HepG2 (cell line): ENCODE data around the gene CTNNBL1. TPM values are rescaled to one million over a fixed set of nuclear protein-coding genes. Genes with fewer than 3 reads are reported as not detected.

ENCODE experiments used
- CHD2 ChIP-seq: IDR thresholded peaks from 2 replicates; pipeline ENCODE4 v1.6.1; 2011; ENCODE audit warnings: low read depth, low read length, improper control_type of control experiment
- CREB1 ChIP-seq, 2 experiments: fragments of 450-650 bp in 1 of 2; IDR thresholded peaks; 2 replicates each; pipeline ENCODE4 v1.6.1; 2016 to 2017; ENCODE audit warnings: control low read depth in 1 of 2, mild to moderate bottlenecking in 1 of 2, missing compliant biosample characterization in 1 of 2, missing genetic modification characterization in 1 of 2
- EZH2 ChIP-seq: conservative IDR thresholded peaks from 2 replicates; pipeline ENCODE4 v1.6.1; 2012; ENCODE audit warnings: mild to moderate bottlenecking, low read depth, low read length, moderate library complexity
- FOXA1 ChIP-seq, 2 experiments: fragments of 450-650 bp in 1 of 2; sonication (generic) in 1 of 2; formaldehyde crosslinking in 1 of 2; IDR thresholded peaks; 2 replicates each; pipeline versions ENCODE4 v1.4.0 to v1.6.1; 2016 to 2020; ENCODE audit warnings: missing genetic modification reagents in 1 of 2
- GATA4 ChIP-seq: sonication (generic); IDR thresholded peaks from 2 replicates; pipeline ENCODE4 v1.6.1; 2016; ENCODE audit warnings: antibody characterized with exemption, low read depth, borderline replicate concordance
- HDAC1 ChIP-seq: sonication (generic); formaldehyde crosslinking; IDR thresholded peaks from 2 replicates; pipeline ENCODE4 v1.5.1; 2020; ENCODE audit warnings: mild to moderate bottlenecking, missing genetic modification reagents
- KDM3A ChIP-seq: IDR thresholded peaks from 2 replicates; pipeline ENCODE4 v1.6.1; 2018; ENCODE audit warnings: low read depth, missing compliant biosample characterization
- KMT2A ChIP-seq: sonication (generic); formaldehyde crosslinking; IDR thresholded peaks from 2 replicates; pipeline ENCODE4 v1.4.0; 2020; ENCODE audit warnings: missing genetic modification reagents
- MYNN ChIP-seq: sonication (generic); formaldehyde crosslinking; IDR thresholded peaks from 2 replicates; pipeline ENCODE4 v1.4.0; 2020; ENCODE audit warnings: mild to moderate bottlenecking, low read depth, missing genetic modification reagents
- PAF1 ChIP-seq: IDR thresholded peaks from 2 replicates; pipeline ENCODE4 v1.6.1; 2016; ENCODE audit warnings: missing genetic modification reagents, missing compliant biosample characterization
- YEATS2 ChIP-seq: sonication (generic); formaldehyde crosslinking; IDR thresholded peaks from 2 replicates; pipeline ENCODE4 v1.4.0; 2020; ENCODE audit warnings: missing genetic modification reagents, borderline replicate concordance
- ZFP90 ChIP-seq: sonication (generic); formaldehyde crosslinking; IDR thresholded peaks from 2 replicates; pipeline ENCODE4 v1.8.0; 2022; ENCODE audit warnings: missing genetic modification reagents, mild to moderate bottlenecking, inconsistent platforms, borderline replicate concordance
- ZNF225 ChIP-seq: sonication (generic); formaldehyde crosslinking; IDR thresholded peaks from 2 replicates; pipeline ENCODE4 v1.4.0; 2020; ENCODE audit warnings: mild to moderate bottlenecking, missing genetic modification reagents
- ZNF460 ChIP-seq: sonication (generic); formaldehyde crosslinking; IDR thresholded peaks from 2 replicates; pipeline ENCODE4 v1.5.1; 2020; ENCODE audit warnings: missing genetic modification reagents, mild to moderate bottlenecking, borderline replicate concordance
- ZNF615 ChIP-seq: sonication (generic); formaldehyde crosslinking; IDR thresholded peaks from 2 replicates; pipeline ENCODE4 v1.5.0; 2020; ENCODE audit warnings: mild to moderate bottlenecking, missing genetic modification reagents, borderline replicate concordance
- ZSCAN30 ChIP-seq: sonication (generic); formaldehyde crosslinking; IDR thresholded peaks from 2 replicates; pipeline ENCODE4 v1.5.0; 2020; ENCODE audit warnings: mild to moderate bottlenecking, missing genetic modification reagents
- polyA plus RNA-seq, 8 experiments: library from polyadenylated mRNA; depleted of rRNA in 3 of 8; stranded (reverse) in 7 of 8; unstranded in 1 of 8; fragments of >200 nt; fragmentation: Illumina TruSeq in 4 of 8; extraction: Trizol in 4 of 8; gene quantifications; 2 replicates each; pipeline versions ENCODE4 v1.2.1 to v1.2.3, GENCODE V29; 2011 to 2016; ENCODE audit warnings: low read depth in 4 of 8, missing spikeins in 1 of 8, mixed read lengths in 1 of 8; ENCODE audit not compliant: insufficient read depth in 1 of 8
- total RNA-seq, 5 experiments: library from RNA; depleted of rRNA; stranded (reverse); fragments of >200 nt; fragmentation: Illumina TruSeq; extraction: Trizol; gene quantifications; 2 replicates each; pipeline ENCODE4 v1.2.3, GENCODE V29; 2016; ENCODE audit warnings: low read depth in 1 of 5
- TF ChIP-seq, protein P1 (sequence below): sonication (generic); formaldehyde crosslinking; IDR thresholded peaks from 2 replicates; pipeline ENCODE4 v1.5.0; 2020; ENCODE audit warnings: missing genetic modification reagents
- TF ChIP-seq, protein P2 (sequence below): sonication (generic); formaldehyde crosslinking; IDR thresholded peaks from 2 replicates; pipeline ENCODE4 v1.4.0; 2020; ENCODE audit warnings: missing genetic modification reagents
- TF ChIP-seq, protein P3 (sequence below): sonication (generic); formaldehyde crosslinking; IDR thresholded peaks from 2 replicates; pipeline ENCODE4 v1.5.1; 2020; ENCODE audit warnings: mild to moderate bottlenecking, moderate library complexity, missing genetic modification reagents
- TF ChIP-seq, protein P4 (sequence below): sonication (generic); formaldehyde crosslinking; IDR thresholded peaks from 2 replicates; pipeline ENCODE4 v1.5.0; 2020; ENCODE audit warnings: missing genetic modification reagents, mild to moderate bottlenecking, borderline replicate concordance
- TF ChIP-seq, protein P5 (sequence below): conservative IDR thresholded peaks from 2 replicates; pipeline ENCODE4 v1.6.1; 2018; ENCODE audit warnings: missing genetic modification reagents

Gene CTNNBL1
- total and polyA plus RNA-seq, 2 of the 13 experiments (the other 11 are each of a cell fraction or from before 2014, with no cell fraction given), result 49.3 to 94.6 TPM

DNA sequence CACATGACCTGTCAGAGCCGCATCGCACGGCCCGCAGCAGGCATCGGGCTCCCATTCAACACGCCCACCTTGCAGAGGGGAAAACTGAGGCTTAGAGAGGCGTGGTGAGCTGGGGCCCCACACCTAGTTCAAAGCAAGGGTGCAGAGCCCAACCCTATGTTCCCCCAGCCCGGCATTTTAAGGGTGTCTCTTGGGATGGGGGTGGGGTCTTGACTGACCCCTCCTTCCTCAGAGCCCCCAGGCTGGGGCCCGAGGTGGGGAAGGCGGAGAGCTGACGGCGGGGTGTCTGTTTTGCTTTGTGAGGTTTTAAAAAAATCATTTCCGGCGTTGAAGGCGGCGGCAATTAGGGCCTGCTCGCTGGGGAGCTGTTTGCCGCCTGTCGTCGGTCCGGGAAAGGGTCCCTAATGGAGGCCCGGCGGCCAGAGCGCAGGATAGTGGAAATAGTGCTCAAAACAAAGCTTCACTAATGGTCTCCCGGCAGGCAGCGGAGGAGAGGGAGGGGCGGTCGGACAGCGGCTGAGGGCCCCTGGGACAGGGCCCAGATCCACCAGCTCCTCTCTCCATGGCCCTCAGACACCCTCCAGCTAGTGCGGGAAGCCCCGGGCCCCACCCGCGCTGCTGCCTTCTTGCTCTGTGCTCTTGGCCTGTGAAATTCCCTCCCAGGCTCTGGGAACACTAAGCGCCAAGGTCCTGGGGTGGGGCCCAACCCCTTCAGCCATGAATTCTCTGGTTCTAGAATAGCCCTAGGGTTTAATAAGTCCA is 221.0 kb downstream of the CTNNBL1 start (continued):
- TF ChIP-seq, protein P1, sequence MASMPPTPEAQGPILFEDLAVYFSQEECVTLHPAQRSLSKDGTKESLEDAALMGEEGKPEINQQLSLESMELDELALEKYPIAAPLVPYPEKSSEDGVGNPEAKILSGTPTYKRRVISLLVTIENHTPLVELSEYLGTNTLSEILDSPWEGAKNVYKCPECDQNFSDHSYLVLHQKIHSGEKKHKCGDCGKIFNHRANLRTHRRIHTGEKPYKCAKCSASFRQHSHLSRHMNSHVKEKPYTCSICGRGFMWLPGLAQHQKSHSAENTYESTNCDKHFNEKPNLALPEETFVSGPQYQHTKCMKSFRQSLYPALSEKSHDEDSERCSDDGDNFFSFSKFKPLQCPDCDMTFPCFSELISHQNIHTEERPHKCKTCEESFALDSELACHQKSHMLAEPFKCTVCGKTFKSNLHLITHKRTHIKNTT (CRISPR knock-in tag), result no peak
- no peak for TF ChIP-seq MYNN (CRISPR knock-in tag)
- no peak for TF ChIP-seq EZH2
- TF ChIP-seq, protein P2, sequence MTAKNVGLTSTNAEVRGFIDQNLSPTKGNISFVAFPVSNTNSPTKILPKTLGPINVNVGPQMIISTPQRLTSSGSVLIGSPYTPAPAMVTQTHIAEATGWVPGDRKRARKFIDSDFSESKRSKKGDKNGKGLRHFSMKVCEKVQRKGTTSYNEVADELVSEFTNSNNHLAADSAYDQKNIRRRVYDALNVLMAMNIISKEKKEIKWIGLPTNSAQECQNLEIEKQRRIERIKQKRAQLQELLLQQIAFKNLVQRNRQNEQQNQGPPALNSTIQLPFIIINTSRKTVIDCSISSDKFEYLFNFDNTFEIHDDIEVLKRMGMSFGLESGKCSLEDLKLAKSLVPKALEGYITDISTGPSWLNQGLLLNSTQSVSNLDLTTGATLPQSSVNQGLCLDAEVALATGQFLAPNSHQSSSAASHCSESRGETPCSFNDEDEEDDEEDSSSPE, result no peak
- no peak for TF ChIP-seq PAF1
- no peak for TF ChIP-seq ZSCAN30 (CRISPR knock-in tag)
- TF ChIP-seq ZFP90, result no peak
- TF ChIP-seq ZNF225 (CRISPR knock-in tag), result no peak
- 0 out of 2 replicates have a peak, but pooled peaks have one; percentile 23 for TF ChIP-seq KDM3A (CRISPR knock-in tag)
- no peak for TF ChIP-seq ZNF615 (CRISPR knock-in tag)
- TF ChIP-seq CHD2, result no peak
- TF ChIP-seq HDAC1 (CRISPR knock-in tag), result peak; percentile 43; the same call in 1 of the 2 replicates
- TF ChIP-seq, protein P3, sequence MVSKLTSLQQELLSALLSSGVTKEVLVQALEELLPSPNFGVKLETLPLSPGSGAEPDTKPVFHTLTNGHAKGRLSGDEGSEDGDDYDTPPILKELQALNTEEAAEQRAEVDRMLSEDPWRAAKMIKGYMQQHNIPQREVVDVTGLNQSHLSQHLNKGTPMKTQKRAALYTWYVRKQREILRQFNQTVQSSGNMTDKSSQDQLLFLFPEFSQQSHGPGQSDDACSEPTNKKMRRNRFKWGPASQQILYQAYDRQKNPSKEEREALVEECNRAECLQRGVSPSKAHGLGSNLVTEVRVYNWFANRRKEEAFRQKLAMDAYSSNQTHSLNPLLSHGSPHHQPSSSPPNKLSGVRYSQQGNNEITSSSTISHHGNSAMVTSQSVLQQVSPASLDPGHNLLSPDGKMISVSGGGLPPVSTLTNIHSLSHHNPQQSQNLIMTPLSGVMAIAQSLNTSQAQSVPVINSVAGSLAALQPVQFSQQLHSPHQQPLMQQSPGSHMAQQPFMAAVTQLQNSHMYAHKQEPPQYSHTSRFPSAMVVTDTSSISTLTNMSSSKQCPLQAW, result peak; percentile 65
- no peak for TF ChIP-seq FOXA1 (IDR thresholded peaks at IDR 0.05)
- no peak for TF ChIP-seq FOXA1 (CRISPR knock-in tag; IDR thresholded peaks at IDR 0.05)
- TF ChIP-seq CREB1 (IDR thresholded peaks at IDR 0.05), result no peak
- TF ChIP-seq CREB1 (CRISPR knock-in tag; IDR thresholded peaks at IDR 0.05), result no peak
- TF ChIP-seq ZNF460 (CRISPR knock-in tag), result no peak
- TF ChIP-seq, protein P4, sequence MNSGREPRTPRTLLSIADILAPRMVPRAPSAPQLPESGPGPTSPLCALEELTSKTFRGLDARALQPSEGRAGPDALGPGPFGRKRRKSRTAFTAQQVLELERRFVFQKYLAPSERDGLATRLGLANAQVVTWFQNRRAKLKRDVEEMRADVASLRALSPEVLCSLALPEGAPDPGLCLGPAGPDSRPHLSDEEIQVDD (CRISPR knock-in tag), result peak; percentile 46; the same call in 1 of the 2 replicates
- no peak for TF ChIP-seq KMT2A (CRISPR knock-in tag)
- no peak for TF ChIP-seq YEATS2 (CRISPR knock-in tag)
- no peak; the same call in 1 of the 2 replicates for TF ChIP-seq GATA4
- TF ChIP-seq, protein P5, sequence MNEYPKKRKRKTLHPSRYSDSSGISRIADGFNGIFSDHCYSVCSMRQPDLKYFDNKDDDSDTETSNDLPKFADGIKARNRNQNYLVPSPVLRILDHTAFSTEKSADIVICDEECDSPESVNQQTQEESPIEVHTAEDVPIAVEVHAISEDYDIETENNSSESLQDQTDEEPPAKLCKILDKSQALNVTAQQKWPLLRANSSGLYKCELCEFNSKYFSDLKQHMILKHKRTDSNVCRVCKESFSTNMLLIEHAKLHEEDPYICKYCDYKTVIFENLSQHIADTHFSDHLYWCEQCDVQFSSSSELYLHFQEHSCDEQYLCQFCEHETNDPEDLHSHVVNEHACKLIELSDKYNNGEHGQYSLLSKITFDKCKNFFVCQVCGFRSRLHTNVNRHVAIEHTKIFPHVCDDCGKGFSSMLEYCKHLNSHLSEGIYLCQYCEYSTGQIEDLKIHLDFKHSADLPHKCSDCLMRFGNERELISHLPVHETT (CRISPR knock-in tag), result no peak
